HEK293T (cell line): ENCODE measurements around the gene AHR.

ENCODE experiments used
- BHLHE40 ChIP-seq: fragments of 450-650 bp; IDR thresholded peaks from 2 replicates; pipeline ENCODE4 v1.6.1; 2016; ENCODE audit warnings: mild to moderate bottlenecking, moderate library complexity, borderline replicate concordance
- CTBP1 ChIP-seq: fragments of 450-650 bp; IDR thresholded peaks from 2 replicates; pipeline ENCODE4 v1.6.1; 2016; ENCODE audit warnings: borderline replicate concordance
- ELF4 ChIP-seq: fragments of 450-650 bp; IDR thresholded peaks from 2 replicates; pipeline ENCODE4 v1.6.1; 2017; ENCODE audit warnings: antibody characterized with exemption
- FOXA1 ChIP-seq: fragments of 450-650 bp; IDR thresholded peaks from 2 replicates; pipeline ENCODE4 v1.6.1; 2016; ENCODE audit warnings: mild to moderate bottlenecking
- FOXM1 ChIP-seq: fragments of 450-650 bp; IDR thresholded peaks from 2 replicates; pipeline ENCODE4 v1.6.1; 2017; ENCODE audit warnings: mild to moderate bottlenecking, borderline replicate concordance
- L3MBTL2 ChIP-seq: fragments of 450-650 bp; conservative IDR thresholded peaks from 2 replicates; pipeline ENCODE4 v1.6.1; 2016; ENCODE audit warnings: mild to moderate bottlenecking
- PKNOX1 ChIP-seq: fragments of 450-650 bp; IDR thresholded peaks from 2 replicates; pipeline ENCODE4 v1.6.1; 2016
- SP1 ChIP-seq: fragments of 450-650 bp; IDR thresholded peaks from 2 replicates; pipeline ENCODE4 v1.6.1; 2017
- TARDBP ChIP-seq: fragments of 450-650 bp; IDR thresholded peaks from 2 replicates; pipeline ENCODE4 v1.6.1; 2016

GRCh38 chr7:17256375-17256774, 42.1 kb upstream of the AHR start:
- TF ChIP-seq PKNOX1 (no peak), FOXM1 (no peak), SP1 (no peak), CTBP1 (no peak), BHLHE40 (no peak), L3MBTL2 (no peak), TARDBP (no peak), FOXA1 (no peak), ELF4 (no peak)
